ENCODE results near the gene DNHD1. TPM values are rescaled to one million over a fixed set of nuclear protein-coding genes. Genes with fewer than 3 reads are reported as not detected.

The DNHD1 gene
- total and polyA plus RNA-seq, 2 of the 4 experiments (the other 2 are of a cell fraction): 1.8 to 3.6 TPM

DNA sequence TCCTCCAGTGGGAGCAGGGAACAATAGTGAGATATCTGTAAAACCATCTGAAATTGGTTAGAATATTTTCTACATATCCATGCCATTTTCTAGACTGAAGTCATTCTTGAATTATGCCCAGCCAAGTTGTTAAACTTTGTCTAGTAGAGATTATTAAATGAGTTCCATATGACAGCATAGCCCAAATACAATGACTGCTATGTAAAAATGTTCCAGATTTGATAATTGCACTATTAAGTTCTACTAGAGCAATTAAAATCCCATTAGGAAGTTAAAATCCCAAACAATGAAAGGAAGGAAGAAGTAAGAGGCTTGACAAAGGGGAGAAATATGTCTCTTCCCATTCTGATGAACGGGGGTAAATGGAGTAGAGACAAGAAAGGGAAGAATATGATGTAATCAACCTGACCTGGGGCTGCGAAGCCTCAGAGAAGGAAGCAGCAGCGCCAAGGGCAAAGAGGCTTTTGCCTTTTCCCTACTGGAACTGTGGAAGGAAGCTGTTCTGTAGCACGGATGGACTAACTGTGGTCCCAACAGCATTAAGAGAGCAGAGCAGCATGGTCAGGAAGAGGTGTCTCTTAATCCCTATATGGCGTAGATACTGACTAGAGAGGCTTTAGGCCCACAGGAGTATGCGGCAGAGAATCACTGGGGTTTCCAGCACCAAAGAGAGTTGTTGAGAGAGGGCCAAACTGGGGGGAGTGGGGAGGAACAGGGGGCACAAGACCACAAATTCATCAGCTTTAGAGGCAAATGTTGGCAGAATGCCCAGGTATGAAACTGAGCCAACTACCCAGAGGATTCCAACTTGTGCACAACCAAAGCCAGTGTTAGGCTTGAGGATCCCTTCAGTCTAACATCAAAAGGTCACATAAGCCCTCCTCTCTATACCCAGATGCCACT, 79.6 kb downstream of the DNHD1 start:
- ATAC-seq (ENCODE audit: low read depth) (peak; percentile 50), DNase-seq (peak; percentile 68)
- no peak overlapping the region for H2BK5ac ChIP-seq (ENCODE audit: low read depth, low read length, poor library complexity, severe bottlenecking)
- H3K18ac ChIP-seq (ENCODE audit: low read depth, low read length): no peak overlapping the region
- no TSS peak for BruUV-seq (replicated peaks)
- peaks cover 0 to 7% of the 10 kb centered on the region in 2 experiments; a peak in 3 of 4 replicates for H3K79me1 ChIP-seq (ENCODE audit: low read depth in 1 of 2, low read length in 2 of 2)
- H3K14ac ChIP-seq (replicated peaks; ENCODE audit: low read depth, low read length): no peak overlapping the region
- no peak overlapping the region for H3K4me2 ChIP-seq (ENCODE audit: low read depth, low read length)
- H3K9me3 ChIP-seq (ENCODE audit: control insufficient read depth, insufficient read depth, low read length): no peaks in the 10 kb centered on the region
- WGBS, 2 experiments (ENCODE audit: extremely low coverage in 2 of 2, insufficient read length in 1 of 2): no CpG with 5 or more reads among the region's 6 CpGs
- H3K4ac ChIP-seq (ENCODE audit: low read depth, low read length): no peak overlapping the region
- H3K4me3 ChIP-seq (ENCODE audit: insufficient read depth, low read depth, low read length): no peak overlapping the region
- no peak overlapping the region for H4K5ac ChIP-seq (ENCODE audit: low read depth, low read length)
- no peak overlapping the region for H2AK5ac ChIP-seq (ENCODE audit: low read depth, low read length)
- no peak overlapping the region for H4K91ac ChIP-seq (ENCODE audit: insufficient read depth, low read depth, low read length)
- no peak overlapping the region for H2BK20ac ChIP-seq (ENCODE audit: low read depth, low read length)
- H4K20me1 ChIP-seq (ENCODE audit: insufficient read depth, low read length): no peaks in the 10 kb centered on the region
- no peak overlapping the region for H2AFZ ChIP-seq (replicated peaks; ENCODE audit: low read length, poor library complexity)
- H4K8ac ChIP-seq (ENCODE audit: low read depth in 2 of 2, low read length in 2 of 2): no peak overlapping the region
- no peak overlapping the region for H2BK15ac ChIP-seq (ENCODE audit: low read depth, low read length)
- dilution Hi-C loops (cut with HindIII; ENCODE audit: low sequenced_read_pairs, unreplicated experiment): no loop called here
- H3K27ac ChIP-seq (ENCODE audit: insufficient read depth, low read length): peak overlapping the region; percentile 37; the same call in 1 of the 2 replicates
- intact Hi-C loops (cut with micrococcal nuclease): no loop called here
- no peak overlapping the region for H2BK120ac ChIP-seq (ENCODE audit: low read depth, low read length)
- ChIA-PET CTCF (no interaction called here), POLR2A (ENCODE audit: unreplicated experiment) (no interaction called here)
- no peak overlapping the region for H3K56ac ChIP-seq (ENCODE audit: extremely low read depth, insufficient read depth, low read length)
- no peak overlapping the region for H3K23ac ChIP-seq (ENCODE audit: low read depth, low read length)
- H3K36me3 ChIP-seq (ENCODE audit: control insufficient read depth, insufficient read depth, low read length): no peaks in the 10 kb centered on the region
- in situ Hi-C loops (cut with MboI; ENCODE audit: low sequenced_read_pairs): no loop called here
- H3K9ac ChIP-seq (ENCODE audit: low read depth, low read length): no peak overlapping the region
- H2AK9ac ChIP-seq (replicated peaks; ENCODE audit: low read depth, low read length, poor library complexity): no peak overlapping the region
- peaks cover 7% of the 10 kb centered on the region for H3K4me1 ChIP-seq (ENCODE audit: control insufficient read depth, insufficient read depth, low read length)
- H3K9me1 ChIP-seq (ENCODE audit: insufficient read depth, low read length): peaks cover 10% of the 10 kb centered on the region; the same call in 1 of the 2 replicates
- H3K27me3 ChIP-seq (ENCODE audit: control insufficient read depth, insufficient read depth, low read length): no peaks in the 10 kb centered on the region
- TF ChIP-seq MAFK (IDR thresholded peaks at IDR 0.05; ENCODE audit: low read depth, low read length) (no peak), CHD1 (IDR thresholded peaks at IDR 0.05; ENCODE audit: low read depth, low read length) (no peak), FOS (IDR thresholded peaks at IDR 0.05; ENCODE audit: low read depth, low read length) (no peak), RFX5 (IDR thresholded peaks at IDR 0.05; ENCODE audit: low read depth, low read length) (no peak), MAZ (IDR thresholded peaks at IDR 0.05; ENCODE audit: borderline replicate concordance, low read depth, low read length) (no peak), POLR2A (IDR thresholded peaks at IDR 0.05; ENCODE audit: low read depth, low read length) (no peak), BHLHE40 (IDR thresholded peaks at IDR 0.05; ENCODE audit: low read depth, low read length) (no peak), RAD21 (IDR thresholded peaks at IDR 0.05; ENCODE audit: low read length) (no peak), NFE2L2 (IDR thresholded peaks at IDR 0.05; ENCODE audit: low read depth, low read length) (no peak), RCOR1 (IDR thresholded peaks at IDR 0.05; ENCODE audit: insufficient replicate concordance, low read length) (no peak), SMC3 (IDR thresholded peaks at IDR 0.05; ENCODE audit: low read depth, low read length) (no peak), CEBPB (IDR thresholded peaks at IDR 0.05; ENCODE audit: low read depth, low read length) (no peak)
- TF ChIP-seq, protein P1, sequence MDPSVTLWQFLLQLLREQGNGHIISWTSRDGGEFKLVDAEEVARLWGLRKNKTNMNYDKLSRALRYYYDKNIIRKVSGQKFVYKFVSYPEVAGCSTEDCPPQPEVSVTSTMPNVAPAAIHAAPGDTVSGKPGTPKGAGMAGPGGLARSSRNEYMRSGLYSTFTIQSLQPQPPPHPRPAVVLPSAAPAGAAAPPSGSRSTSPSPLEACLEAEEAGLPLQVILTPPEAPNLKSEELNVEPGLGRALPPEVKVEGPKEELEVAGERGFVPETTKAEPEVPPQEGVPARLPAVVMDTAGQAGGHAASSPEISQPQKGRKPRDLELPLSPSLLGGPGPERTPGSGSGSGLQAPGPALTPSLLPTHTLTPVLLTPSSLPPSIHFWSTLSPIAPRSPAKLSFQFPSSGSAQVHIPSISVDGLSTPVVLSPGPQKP (IDR thresholded peaks at IDR 0.05; ENCODE audit: borderline replicate concordance, low read depth, low read length): no peak
- TF ChIP-seq, protein P2, sequence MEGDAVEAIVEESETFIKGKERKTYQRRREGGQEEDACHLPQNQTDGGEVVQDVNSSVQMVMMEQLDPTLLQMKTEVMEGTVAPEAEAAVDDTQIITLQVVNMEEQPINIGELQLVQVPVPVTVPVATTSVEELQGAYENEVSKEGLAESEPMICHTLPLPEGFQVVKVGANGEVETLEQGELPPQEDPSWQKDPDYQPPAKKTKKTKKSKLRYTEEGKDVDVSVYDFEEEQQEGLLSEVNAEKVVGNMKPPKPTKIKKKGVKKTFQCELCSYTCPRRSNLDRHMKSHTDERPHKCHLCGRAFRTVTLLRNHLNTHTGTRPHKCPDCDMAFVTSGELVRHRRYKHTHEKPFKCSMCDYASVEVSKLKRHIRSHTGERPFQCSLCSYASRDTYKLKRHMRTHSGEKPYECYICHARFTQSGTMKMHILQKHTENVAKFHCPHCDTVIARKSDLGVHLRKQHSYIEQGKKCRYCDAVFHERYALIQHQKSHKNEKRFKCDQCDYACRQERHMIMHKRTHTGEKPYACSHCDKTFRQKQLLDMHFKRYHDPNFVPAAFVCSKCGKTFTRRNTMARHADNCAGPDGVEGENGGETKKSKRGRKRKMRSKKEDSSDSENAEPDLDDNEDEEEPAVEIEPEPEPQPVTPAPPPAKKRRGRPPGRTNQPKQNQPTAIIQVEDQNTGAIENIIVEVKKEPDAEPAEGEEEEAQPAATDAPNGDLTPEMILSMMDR (conservative IDR thresholded peaks at IDR 0.05; ENCODE audit: low read depth, low read length): no peak
- TF ChIP-seq, protein P3, sequence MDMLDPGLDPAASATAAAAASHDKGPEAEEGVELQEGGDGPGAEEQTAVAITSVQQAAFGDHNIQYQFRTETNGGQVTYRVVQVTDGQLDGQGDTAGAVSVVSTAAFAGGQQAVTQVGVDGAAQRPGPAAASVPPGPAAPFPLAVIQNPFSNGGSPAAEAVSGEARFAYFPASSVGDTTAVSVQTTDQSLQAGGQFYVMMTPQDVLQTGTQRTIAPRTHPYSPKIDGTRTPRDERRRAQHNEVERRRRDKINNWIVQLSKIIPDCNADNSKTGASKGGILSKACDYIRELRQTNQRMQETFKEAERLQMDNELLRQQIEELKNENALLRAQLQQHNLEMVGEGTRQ (IDR thresholded peaks at IDR 0.05; ENCODE audit: low read depth, low read length): no peak
